H1 (cell line): ENCODE data around the gene PDIA5. TPM values are rescaled to one million over a fixed set of nuclear protein-coding genes. Genes with fewer than 3 reads are reported as not detected.

ENCODE experiments used
- CTCF ChIA-PET: fragments of 300-600 bp; sonication (Branson Sonifier 250); formaldehyde crosslinking; loops from one replicate; lab custom pipeline; 2021; ENCODE audit not compliant: partially characterized antibody; lab: Charles Lee
- POLR2A ChIA-PET: fragments of 300-600 bp; sonication (Branson Sonifier 250); formaldehyde crosslinking; loops from one replicate; lab custom pipeline; 2021; ENCODE audit warnings: inconsistent platforms; ENCODE audit not compliant: partially characterized antibody; lab: Charles Lee
- DNase-seq, 2 experiments: peaks; one replicate each; pipeline versions ENCODE4 v3.0.0 to v3.0.0-alpha.2; 2010 to 2022; ENCODE audit warnings: low spot score in 2 of 2, low read depth in 1 of 2, mixed read lengths in 1 of 2
- FAIRE-seq: peaks from 2 replicates; lab custom pipeline; 2011; peaks lifted over from hg19 to GRCh38; lab: Jason Lieb, UNC
- H2AFZ ChIP-seq: 2 replicates; pipeline ENCODE4 v1.8.1; 2012; ENCODE audit warnings: low read length, inconsistent platforms
- H2AK5ac ChIP-seq: 2 replicates; pipeline ENCODE4 v1.6.1; 2013; ENCODE audit warnings: low read depth, low read length
- H2BK120ac ChIP-seq: replicated peaks from 2 replicates; pipeline ENCODE3; 2013; ENCODE audit warnings: low read depth, low read length, inconsistent platforms
- H2BK12ac ChIP-seq: 2 replicates; pipeline ENCODE4 v1.6.1; 2013; ENCODE audit warnings: low read depth, low read length
- H2BK15ac ChIP-seq: 2 replicates; pipeline ENCODE4 v1.6.1; 2013; ENCODE audit warnings: low read length
- H2BK20ac ChIP-seq: 2 replicates; pipeline ENCODE4 v1.6.1; 2013; ENCODE audit warnings: low read length
- H2BK5ac ChIP-seq: 2 replicates; pipeline ENCODE4 v1.6.1; 2013; ENCODE audit warnings: low read depth, low read length
- H3K14ac ChIP-seq: 2 replicates; pipeline ENCODE4 v1.6.1; 2013; ENCODE audit warnings: inconsistent platforms; ENCODE audit not compliant: insufficient read length
- H3K18ac ChIP-seq: 2 replicates; pipeline ENCODE4 v1.6.1; 2013; ENCODE audit warnings: low read length; ENCODE audit errors: extremely low read depth
- H3K23ac ChIP-seq: 2 replicates; pipeline ENCODE4 v1.6.1; 2013; ENCODE audit warnings: inconsistent platforms; ENCODE audit not compliant: insufficient read length
- H3K23me2 ChIP-seq: 2 replicates; pipeline ENCODE4 v1.6.1; 2013; ENCODE audit warnings: low read depth, low read length
- H3K27ac ChIP-seq: 2 replicates; pipeline ENCODE4 v1.6.1; 2011; ENCODE audit warnings: low read depth, low read length, inconsistent platforms
- H3K27me3 ChIP-seq, 4 experiments: replicated peaks in 1 of 4; 1 replicate in 1 of 4; 2 replicates in 3 of 4; pipeline versions ENCODE4 v1.6.1 to v1.8.1; 2011 to 2013; ENCODE audit warnings: low read length in 3 of 4, mild to moderate bottlenecking in 3 of 4, inconsistent platforms in 2 of 4, mixed read lengths in 2 of 4, moderate library complexity in 1 of 4; ENCODE audit not compliant: control insufficient read depth in 3 of 4, insufficient read depth in 3 of 4; ENCODE audit errors: extremely low read depth in 1 of 4
- H3K36me3 ChIP-seq, 4 experiments: 2 replicates each; pipeline versions ENCODE4 v1.6.1 to v1.8.1; 2011 to 2013; ENCODE audit warnings: mild to moderate bottlenecking in 4 of 4, low read length in 3 of 4, moderate library complexity in 2 of 4, control low read depth in 1 of 4, inconsistent platforms in 1 of 4; ENCODE audit not compliant: insufficient read depth in 4 of 4, control insufficient read depth in 2 of 4
- H3K4ac ChIP-seq: replicated peaks from 2 replicates; pipeline ENCODE3; 2013; ENCODE audit warnings: low read length, low read depth, mixed read lengths, inconsistent platforms; ENCODE audit not compliant: insufficient read length
- H3K4me1 ChIP-seq, 4 experiments: replicated peaks in 1 of 4; 1 replicate in 1 of 4; 2 replicates in 3 of 4; pipeline versions ENCODE4 v1.6.1 to v1.8.1; 2011 to 2013; ENCODE audit warnings: low read length in 3 of 4, inconsistent platforms in 2 of 4, mixed read lengths in 1 of 4; ENCODE audit not compliant: insufficient read depth in 4 of 4, control insufficient read depth in 3 of 4
- H3K4me2 ChIP-seq, 2 experiments: 2 replicates each; pipeline versions ENCODE4 v1.6.1 to v1.8.1; 2011 to 2013; ENCODE audit warnings: low read depth in 2 of 2, low read length in 2 of 2, control low read depth in 1 of 2, inconsistent platforms in 1 of 2, mild to moderate bottlenecking in 1 of 2; ENCODE audit not compliant: insufficient read depth in 1 of 2
- H3K4me3 ChIP-seq, 4 experiments: fragments of 200-600, 300-600 bp in 1 of 4; sonication (generic), shearing (Covaris generic), sonication (Bioruptor Twin) in 1 of 4; 2 replicates each; pipeline versions ENCODE4 v1.5.1 to v1.8.1; 2011 to 2016; ENCODE audit warnings: low read length in 4 of 4, low read depth in 3 of 4, control low read depth in 2 of 4, inconsistent platforms in 2 of 4, mild to moderate bottlenecking in 2 of 4, mixed read lengths in 1 of 4, moderate library complexity in 1 of 4; ENCODE audit not compliant: insufficient read depth in 2 of 4; ENCODE audit errors: extremely low read depth in 1 of 4
- H3K56ac ChIP-seq: replicated peaks from 2 replicates; pipeline ENCODE3; 2013; ENCODE audit warnings: low read depth, mild to moderate bottlenecking, mixed read lengths, low read length, inconsistent platforms; ENCODE audit not compliant: insufficient read length
- H3K79me1 ChIP-seq: 2 replicates; pipeline ENCODE4 v1.6.1; 2013; ENCODE audit warnings: low read depth, low read length, control low read depth
- H3K79me2 ChIP-seq, 2 experiments: 2 replicates each; pipeline versions ENCODE4 v1.6.1 to v1.8.1; 2012 to 2013; ENCODE audit warnings: low read length in 2 of 2, mild to moderate bottlenecking in 2 of 2, inconsistent platforms in 1 of 2; ENCODE audit not compliant: insufficient read depth in 2 of 2, control insufficient read depth in 1 of 2
- H3K9ac ChIP-seq, 4 experiments: replicated peaks in 1 of 4; 1 replicate in 1 of 4; 2 replicates in 3 of 4; pipeline versions ENCODE4 v1.6.1 to v1.8.1; 2011 to 2013; ENCODE audit warnings: low read depth in 3 of 4, low read length in 3 of 4, control low read depth in 2 of 4, mild to moderate bottlenecking in 2 of 4, moderate library complexity in 2 of 4, inconsistent platforms in 1 of 4; ENCODE audit errors: extremely low read depth in 1 of 4
- H3K9me3 ChIP-seq, 2 experiments: 2 replicates each; pipeline versions ENCODE4 v1.6.1 to v1.8.1; 2012 to 2013; ENCODE audit warnings: mild to moderate bottlenecking in 2 of 2, moderate library complexity in 2 of 2, control low read depth in 1 of 2, inconsistent platforms in 1 of 2, low read depth in 1 of 2, low read length in 1 of 2, mixed read lengths in 1 of 2; ENCODE audit not compliant: insufficient read depth in 2 of 2
- H4K20me1 ChIP-seq, 2 experiments: replicated peaks in 1 of 2; 2 replicates each; pipeline versions ENCODE3 to v1.8.1; 2011 to 2013; ENCODE audit warnings: inconsistent platforms in 2 of 2, low read length in 2 of 2, mild to moderate bottlenecking in 1 of 2; ENCODE audit not compliant: insufficient read depth in 2 of 2, control insufficient read depth in 1 of 2
- H4K5ac ChIP-seq: 2 replicates; pipeline ENCODE4 v1.6.1; 2013; ENCODE audit warnings: low read length, low read depth, mixed read lengths, inconsistent platforms; ENCODE audit not compliant: insufficient read length
- H4K8ac ChIP-seq: 2 replicates; pipeline ENCODE4 v1.8.0; 2013; ENCODE audit warnings: mild to moderate bottlenecking, moderate library complexity, low read length, inconsistent platforms; ENCODE audit not compliant: insufficient read depth; ENCODE audit errors: extremely low read depth
- H4K91ac ChIP-seq: replicated peaks from 2 replicates; pipeline ENCODE3; 2013; ENCODE audit warnings: low read length, mixed read lengths, inconsistent platforms; ENCODE audit not compliant: insufficient read length
- KDM4A ChIP-seq: IDR thresholded peaks from one replicate; pipeline ENCODE4 v1.7.1; 2012; ENCODE audit warnings: low read depth, mild to moderate bottlenecking, moderate library complexity, low read length, inconsistent platforms; ENCODE audit not compliant: severe bottlenecking
- NANOG ChIP-seq: IDR thresholded peaks from 2 replicates; pipeline ENCODE4 v1.6.1; 2011; ENCODE audit warnings: low read length, low read depth, mild to moderate bottlenecking, inconsistent platforms; ENCODE audit not compliant: insufficient read depth, poor library complexity, severe bottlenecking
- POLR2A ChIP-seq, 2 experiments: IDR thresholded peaks; 1 replicate in 1 of 2; 2 replicates in 1 of 2; pipeline ENCODE4 v1.6.1; 2011; ENCODE audit warnings: low read depth in 2 of 2, low read length in 2 of 2, mild to moderate bottlenecking in 2 of 2; ENCODE audit errors: control extremely low read depth in 1 of 2
- RXRA ChIP-seq: IDR thresholded peaks from 2 replicates; pipeline ENCODE4 v1.6.1; 2011; ENCODE audit warnings: low read depth, mild to moderate bottlenecking, low read length, moderate library complexity; ENCODE audit not compliant: insufficient read depth
- SP2 ChIP-seq: IDR thresholded peaks from 2 replicates; pipeline ENCODE4 v1.6.1; 2012; ENCODE audit warnings: mild to moderate bottlenecking, low read length, inconsistent platforms
- WGBS, 2 experiments: shearing (Covaris generic) in 1 of 2; methylation state at CpG; one replicate each; pipeline versions ENCODE4 v1.1.6 to v1.1.7; 2013 to 2015; ENCODE audit warnings: low lambda C conversion rate in 2 of 2, mixed read lengths in 2 of 2, inconsistent platforms in 1 of 2, low coverage in 1 of 2, missing lambda C conversion rate in 1 of 2; ENCODE audit not compliant: insufficient replicate concordance in 2 of 2, insufficient coverage in 1 of 2, insufficient read length in 1 of 2; ENCODE audit errors: extremely low coverage in 1 of 2, missing lambda C conversion rate in 1 of 2; 5-methylcytosine and 5-hydroxymethylcytosine counted together
- polyA plus RNA-seq, 7 experiments: library from polyadenylated mRNA; depleted of rRNA in 3 of 7; stranded (reverse) in 5 of 7; unstranded in 2 of 7; fragments of >200 nt in 5 of 7; fragments of 200-250 nt in 2 of 7; gene quantifications; 1 replicate in 5 of 7; 2 replicates in 1 of 7; 4 replicates in 1 of 7; pipeline versions ENCODE4 v1.2.1 to v1.2.3, GENCODE V29; 2011 to 2013; ENCODE audit warnings: missing spikeins in 2 of 7, mixed read lengths in 2 of 7
- total RNA-seq: library from RNA; stranded (reverse); fragmentation: NEBNext Ultra II Directional; extraction: Animal tissue kit (Norgen Biotek cat#: 25700); gene quantifications from 2 replicates; pipeline ENCODE4 v1.2.1, GENCODE V29; 2021

Gene PDIA5
- total and polyA plus RNA-seq, 2 of the 8 experiments (the other 6 are each of a cell fraction or from before 2014, with no cell fraction given) = 18.2 to 32.8 TPM

- no peak overlapping the region for H4K8ac ChIP-seq
- no peaks in the 10 kb centered on the region for H3K23me2 ChIP-seq
- H4K91ac ChIP-seq = no peak overlapping the region
- DNase-seq = no peak
- no peaks in the 10 kb centered on the region for H3K36me3 ChIP-seq
- no peaks in the 10 kb centered on the region for H3K79me1 ChIP-seq
- TF ChIP-seq POLR2A (IDR thresholded peaks at IDR 0.05; ENCODE audit: control extremely low read depth in 1 of 2, low read depth in 2 of 2, low read length in 2 of 2) = no peak
- TF ChIP-seq KDM4A = no peak
- no peak for TF ChIP-seq NANOG
- TF ChIP-seq RXRA = no peak
- no peak for TF ChIP-seq SP2
- H3K9ac ChIP-seq = no peak overlapping the region
- no peak overlapping the region for H3K18ac ChIP-seq
- no peak overlapping the region for H3K4ac ChIP-seq
- no peaks in the 10 kb centered on the region for H4K20me1 ChIP-seq
- ChIA-PET CTCF (interaction anchor here (0.8 to 2.6 kb wide), 10 partner anchors 12 to 250 kb away, joined by 3 to 8 read pairs (median 3); no protein-coding TSS in a partner anchor), POLR2A (interaction anchor here (2.1 kb wide), 1 partner anchor 9 kb away, joined by 12 read pairs; the partner anchor contains the start of gene SEC22A)
- no peak overlapping the region for H2BK20ac ChIP-seq
- peak overlapping the region; percentile 28; the same call in 1 of the 2 replicates for H2AFZ ChIP-seq
- no peaks in the 10 kb centered on the region for H3K79me2 ChIP-seq
- no peak for FAIRE-seq
- H3K27ac ChIP-seq = no peak overlapping the region
- H2AK5ac ChIP-seq = no peak overlapping the region
- H2BK15ac ChIP-seq = no peak overlapping the region
- H3K4me2 ChIP-seq = no peak overlapping the region
- no peak overlapping the region for H2BK5ac ChIP-seq
- no peak overlapping the region for H3K23ac ChIP-seq
- no peak overlapping the region for H3K4me3 ChIP-seq
- no peak overlapping the region for H3K56ac ChIP-seq
- no peak overlapping the region for H2BK12ac ChIP-seq
- H3K14ac ChIP-seq = no peak overlapping the region
- no peak overlapping the region for H4K5ac ChIP-seq
- H2BK120ac ChIP-seq = no peak overlapping the region
- H3K4me1 ChIP-seq = peaks cover 0 to 1% (median 0%) of the 10 kb centered on the region in 4 experiments; a peak in 2 of 7 replicates
- no peaks in the 10 kb centered on the region for H3K27me3 ChIP-seq
- no peaks in the 10 kb centered on the region for H3K9me3 ChIP-seq
- WGBS, 2 experiments = 96% methylated on average over 5 of the region's 5 CpGs; no CpG with 5 or more reads in 1 of the 2 experiments
Measured at GRCh38 chr3:123193448-123194101, 126.8 kb downstream of the PDIA5 start.
